SK-N-SH (cell line): ENCODE data around the gene CPNE1. TPM values are rescaled to one million over a fixed set of nuclear protein-coding genes. Genes with fewer than 3 reads are reported as not detected.

Experiments used
- CTCF ChIA-PET: fragments of 300-600, 350-600 bp; formaldehyde crosslinking; extraction: SDS; loops from one replicate; lab custom pipeline; 2021; lab: Yijun Ruan, JAX
- POLR2A ChIA-PET: fragments of 350-600 bp; sonication (Branson Sonifier 250); formaldehyde crosslinking; extraction: SDS; loops from one replicate; lab custom pipeline; 2020; ENCODE audit warnings: antibody characterized with exemption, inconsistent platforms; lab: Yijun Ruan, JAX
- DNase-seq: peaks from one replicate; pipeline ENCODE4 v3.0.0; 2012
- H2AFZ ChIP-seq: fragments of 200-600 bp; sonication (generic); 2 replicates; pipeline ENCODE4 v1.8.1; 2016; ENCODE audit warnings: antibody characterized with exemption, mild to moderate bottlenecking, low read depth
- H3F3A ChIP-seq: fragments of 200-600 bp; sonication (generic); replicated peaks from 2 replicates; pipeline ENCODE3; 2016; ENCODE audit warnings: antibody characterized with exemption, mild to moderate bottlenecking; ENCODE audit not compliant: insufficient read depth
- H3K27ac ChIP-seq, 2 experiments: fragments of 200-500 bp in 1 of 2; fragments of 200-600 bp in 1 of 2; sonication (Bioruptor generic) in 1 of 2; sonication (generic), shearing (Covaris generic) in 1 of 2; 2 replicates each; pipeline versions ENCODE4 v1.5.1 to v1.6.1; 2014 to 2016; ENCODE audit warnings: low read depth in 2 of 2, inconsistent platforms in 1 of 2, low read length in 1 of 2, mild to moderate bottlenecking in 1 of 2, mixed read lengths in 1 of 2
- H3K27me3 ChIP-seq: fragments of 200-600 bp; sonication (generic), shearing (Covaris generic); 2 replicates; pipeline ENCODE4 v1.6.1; 2016; ENCODE audit warnings: mixed run types; ENCODE audit not compliant: insufficient read depth
- H3K36me3 ChIP-seq, 2 experiments: fragments of 200-500 bp in 1 of 2; fragments of 200-600 bp in 1 of 2; sonication (Bioruptor generic) in 1 of 2; sonication (generic) in 1 of 2; replicated peaks in 1 of 2; 2 replicates each; pipeline versions ENCODE3 to v1.5.1; 2014 to 2016; ENCODE audit warnings: low read length in 1 of 2, mild to moderate bottlenecking in 1 of 2; ENCODE audit not compliant: insufficient read depth in 2 of 2, control insufficient read depth in 1 of 2
- H3K4me1 ChIP-seq, 2 experiments: fragments of 200-500 bp in 1 of 2; fragments of 200-600 bp in 1 of 2; sonication (Bioruptor generic) in 1 of 2; sonication (generic), shearing (Covaris generic) in 1 of 2; 2 replicates each; pipeline versions ENCODE4 v1.5.1 to v1.6.1; 2014 to 2016; ENCODE audit warnings: low read depth in 1 of 2, low read length in 1 of 2, mixed run types in 1 of 2; ENCODE audit not compliant: insufficient read depth in 2 of 2, control insufficient read depth in 1 of 2
- H3K4me2 ChIP-seq: fragments of 200-600 bp; sonication (generic), shearing (Covaris generic); 2 replicates; pipeline ENCODE4 v1.6.1; 2017; ENCODE audit warnings: mixed run types
- H3K4me3 ChIP-seq, 2 experiments: fragments of 200-500 bp in 1 of 2; fragments of 200-600 bp in 1 of 2; sonication (Bioruptor generic) in 1 of 2; sonication (generic), shearing (Covaris generic) in 1 of 2; 2 replicates each; pipeline versions ENCODE4 v1.5.1 to v1.8.1; 2014 to 2016; ENCODE audit warnings: low read depth in 2 of 2, inconsistent platforms in 1 of 2, low read length in 1 of 2, mild to moderate bottlenecking in 1 of 2, mixed read lengths in 1 of 2, moderate library complexity in 1 of 2
- H3K79me2 ChIP-seq: fragments of 200-600 bp; sonication (generic); 2 replicates; pipeline ENCODE4 v1.8.1; 2017; ENCODE audit warnings: mild to moderate bottlenecking; ENCODE audit not compliant: insufficient read depth
- H3K9ac ChIP-seq: fragments of 200-600 bp; sonication (generic); 2 replicates; pipeline ENCODE4 v1.6.1; 2017; ENCODE audit warnings: mixed run types
- H3K9me2 ChIP-seq: fragments of 200-600 bp; sonication (generic); 2 replicates; pipeline ENCODE4 v1.6.1; 2017; ENCODE audit warnings: mixed run types
- H3K9me3 ChIP-seq: fragments of 200-600 bp; sonication (generic); 2 replicates; pipeline ENCODE4 v1.6.1; 2017; ENCODE audit warnings: mixed run types, mild to moderate bottlenecking, moderate library complexity
- H4K20me1 ChIP-seq: fragments of 200-600 bp; sonication (generic); 2 replicates; pipeline ENCODE4 v1.6.1; 2017; ENCODE audit warnings: mild to moderate bottlenecking, mixed run types; ENCODE audit not compliant: insufficient read depth
- CHD2 ChIP-seq: fragments of 150-350 bp; IDR thresholded peaks from 2 replicates; pipeline ENCODE4 v1.6.1; 2018; ENCODE audit warnings: low read length; ENCODE audit not compliant: partially characterized antibody
- CTCF ChIP-seq: fragments of 200-600 bp; sonication (generic); IDR thresholded peaks from 2 replicates; pipeline ENCODE4 v1.6.1; 2017; ENCODE audit warnings: antibody characterized with exemption, mild to moderate bottlenecking, moderate library complexity
- ELF1 ChIP-seq: IDR thresholded peaks from 2 replicates; pipeline ENCODE4 v1.4.0; 2012
- FOSL2 ChIP-seq: IDR thresholded peaks from 2 replicates; pipeline ENCODE4 v1.4.0; 2012; ENCODE audit warnings: low read depth, mild to moderate bottlenecking, moderate library complexity, borderline replicate concordance
- FOXM1 ChIP-seq: IDR thresholded peaks from 2 replicates; pipeline ENCODE4 v1.4.0; 2012; ENCODE audit warnings: low read depth, mild to moderate bottlenecking
- GATA2 ChIP-seq: sonication (generic); formaldehyde crosslinking; IDR thresholded peaks from 2 replicates; pipeline ENCODE4 v1.5.0; 2020; ENCODE audit warnings: mild to moderate bottlenecking, missing genetic modification reagents
- JUND ChIP-seq: IDR thresholded peaks from 2 replicates; pipeline ENCODE4 v1.4.0; 2012
- MEF2A ChIP-seq: IDR thresholded peaks from 2 replicates; pipeline ENCODE4 v1.4.0; 2012; ENCODE audit warnings: low read depth, borderline replicate concordance
- MXI1 ChIP-seq: IDR thresholded peaks from 2 replicates; pipeline ENCODE4 v1.6.1; 2012; ENCODE audit warnings: mild to moderate bottlenecking, low read depth, low read length, improper control_type of control experiment
- NRF1 ChIP-seq: IDR thresholded peaks from 2 replicates; pipeline ENCODE4 v1.6.1; 2012; ENCODE audit warnings: low read depth, mild to moderate bottlenecking, low read length
- RAD21 ChIP-seq: IDR thresholded peaks from 2 replicates; pipeline ENCODE4 v1.6.1; 2012; ENCODE audit warnings: mild to moderate bottlenecking, low read length
- RFX5 ChIP-seq: IDR thresholded peaks from 2 replicates; pipeline ENCODE4 v1.6.1; 2012; ENCODE audit warnings: mild to moderate bottlenecking, improper control_type of control experiment, low read length
- TAF1 ChIP-seq: IDR thresholded peaks from 2 replicates; pipeline ENCODE4 v1.6.1; 2012; ENCODE audit warnings: low read depth, mild to moderate bottlenecking, low read length, moderate library complexity, borderline replicate concordance
- YY1 ChIP-seq: IDR thresholded peaks from 2 replicates; pipeline ENCODE4 v1.4.0; 2012; ENCODE audit warnings: low read depth, mild to moderate bottlenecking
- WGBS: methylation state at CpG from one replicate; pipeline ENCODE4 v1.1.6; 2017; ENCODE audit warnings: low lambda C conversion rate; 5-methylcytosine and 5-hydroxymethylcytosine counted together
- polyA plus RNA-seq, 3 experiments: library from polyadenylated mRNA; depleted of rRNA; stranded (reverse); fragments of >200 nt; gene quantifications; 2 replicates each; pipeline ENCODE4 v1.2.3, GENCODE V29; 2012
- TF ChIP-seq, protein P1 (sequence below): fragments of 150-350 bp; IDR thresholded peaks from 2 replicates; pipeline ENCODE4 v1.6.1; 2017; ENCODE audit warnings: antibody characterized with exemption, low read length, low read depth, borderline replicate concordance
- TF ChIP-seq, protein P2 (sequence below): IDR thresholded peaks from 2 replicates; pipeline ENCODE4 v1.4.0; 2012; ENCODE audit warnings: low read depth, borderline replicate concordance

The CPNE1 gene
- polyA plus RNA-seq, 1 of the 3 experiments (the other 2 are of a cell fraction) = 279 TPM

DNA sequence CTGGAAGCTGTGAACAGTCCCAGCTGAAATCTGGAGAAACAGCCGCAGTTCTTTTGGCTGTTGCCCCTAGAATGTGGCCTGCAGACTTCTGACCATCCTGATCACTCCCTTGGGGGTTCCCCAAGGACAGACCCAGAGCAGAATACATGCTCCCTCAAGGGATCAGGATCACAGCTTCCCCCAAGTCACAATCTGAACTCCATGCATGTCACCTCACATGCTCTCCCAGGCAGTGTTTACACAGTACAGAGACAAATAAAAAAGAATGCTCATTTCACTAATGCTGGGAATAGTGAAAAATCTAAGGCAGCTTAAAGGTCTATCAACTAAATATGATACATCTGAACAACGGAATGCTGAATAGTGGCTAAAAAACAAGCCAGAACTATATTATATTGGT lies 28.6 kb downstream of the CPNE1 start (continued):
- no peak for TF ChIP-seq TAF1
- TF ChIP-seq, all 33 proteins: peak for 0

DNA sequence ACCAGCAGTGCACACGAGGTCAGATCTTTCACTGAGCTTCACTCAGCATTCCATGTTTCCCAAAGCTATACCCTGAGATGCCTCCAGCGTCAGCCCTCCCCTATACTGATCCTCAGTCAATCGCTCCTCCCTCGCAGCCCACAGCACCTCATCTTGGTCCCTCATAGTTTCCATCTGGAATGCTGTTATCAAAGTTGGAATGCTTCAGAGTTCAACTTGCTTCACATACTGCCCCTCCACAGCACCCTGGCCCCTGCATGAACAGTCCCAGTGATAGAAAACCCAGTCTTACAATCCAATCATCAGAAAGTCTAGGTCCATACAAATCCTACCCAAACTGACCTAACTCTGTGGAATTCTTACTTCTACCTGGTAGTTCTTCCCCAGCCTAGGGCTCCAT lies 29.0 kb downstream of the CPNE1 start:
- peaks cover 3 to 17% of the 10 kb centered on the region in 2 experiments for H3K36me3 ChIP-seq
- DNase-seq = no peak
- H3K9ac ChIP-seq = no peak overlapping the region
- TF ChIP-seq, protein P1, sequence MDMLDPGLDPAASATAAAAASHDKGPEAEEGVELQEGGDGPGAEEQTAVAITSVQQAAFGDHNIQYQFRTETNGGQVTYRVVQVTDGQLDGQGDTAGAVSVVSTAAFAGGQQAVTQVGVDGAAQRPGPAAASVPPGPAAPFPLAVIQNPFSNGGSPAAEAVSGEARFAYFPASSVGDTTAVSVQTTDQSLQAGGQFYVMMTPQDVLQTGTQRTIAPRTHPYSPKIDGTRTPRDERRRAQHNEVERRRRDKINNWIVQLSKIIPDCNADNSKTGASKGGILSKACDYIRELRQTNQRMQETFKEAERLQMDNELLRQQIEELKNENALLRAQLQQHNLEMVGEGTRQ = no peak
- TF ChIP-seq MEF2A = no peak
- TF ChIP-seq YY1 = no peak
- no peak for TF ChIP-seq FOXM1
- no peak for TF ChIP-seq MXI1
- no peak for TF ChIP-seq NRF1
- no peak for TF ChIP-seq CTCF
- TF ChIP-seq CHD2 = no peak
- no peak for TF ChIP-seq JUND
- TF ChIP-seq, protein P2, sequence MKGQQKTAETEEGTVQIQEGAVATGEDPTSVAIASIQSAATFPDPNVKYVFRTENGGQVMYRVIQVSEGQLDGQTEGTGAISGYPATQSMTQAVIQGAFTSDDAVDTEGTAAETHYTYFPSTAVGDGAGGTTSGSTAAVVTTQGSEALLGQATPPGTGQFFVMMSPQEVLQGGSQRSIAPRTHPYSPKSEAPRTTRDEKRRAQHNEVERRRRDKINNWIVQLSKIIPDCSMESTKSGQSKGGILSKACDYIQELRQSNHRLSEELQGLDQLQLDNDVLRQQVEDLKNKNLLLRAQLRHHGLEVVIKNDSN = no peak
- peaks cover 83% of the 10 kb centered on the region for H3K79me2 ChIP-seq
- no peak overlapping the region for H2AFZ ChIP-seq
- no peak overlapping the region for H3K4me2 ChIP-seq
- ChIA-PET CTCF (interaction anchor here (0.6 to 4.6 kb wide), 2 partner anchors 8 to 16 kb away, joined by 3 to 30 read pairs; no protein-coding TSS in a partner anchor), POLR2A (no interaction called here)
- H3F3A ChIP-seq = peaks cover 3% of the 10 kb centered on the region
- no peaks in the 10 kb centered on the region for H3K9me2 ChIP-seq
- H3K4me3 ChIP-seq = no peak overlapping the region
- peaks cover 79% of the 10 kb centered on the region for H4K20me1 ChIP-seq
- no peak overlapping the region for H3K27ac ChIP-seq
- no peaks in the 10 kb centered on the region for H3K9me3 ChIP-seq
- no peaks in the 10 kb centered on the region for H3K4me1 ChIP-seq
- WGBS = 97% methylated on average over 4 of the region's 4 CpGs
- no peaks in the 10 kb centered on the region for H3K27me3 ChIP-seq

- H3K4me3 ChIP-seq = no peak overlapping the region
- DNase-seq = no peak
- peaks cover 10% of the 10 kb centered on the region for H3F3A ChIP-seq
- H3K27me3 ChIP-seq = no peaks in the 10 kb centered on the region
- no peaks in the 10 kb centered on the region for H3K9me2 ChIP-seq
- peaks cover 17 to 37% of the 10 kb centered on the region in 2 experiments for H3K36me3 ChIP-seq
- H4K20me1 ChIP-seq = peaks cover 49% of the 10 kb centered on the region
- WGBS = 93% methylated on average over 5 of the region's 13 CpGs
- POLR2A ChIA-PET = interaction anchor here (0.6 kb wide), 1 partner anchor 25 kb away, joined by 3 read pairs; no protein-coding TSS in a partner anchor
- no peaks in the 10 kb centered on the region for H3K4me1 ChIP-seq
- H2AFZ ChIP-seq = no peak overlapping the region
- CTCF ChIA-PET = interaction anchor here (5.2 kb wide), 1 partner anchor 13 kb away, joined by 42 read pairs; no protein-coding TSS in a partner anchor
- no peaks in the 10 kb centered on the region for H3K9me3 ChIP-seq
- no peak overlapping the region for H3K9ac ChIP-seq
- no peak overlapping the region for H3K4me2 ChIP-seq
- peaks cover 52% of the 10 kb centered on the region for H3K79me2 ChIP-seq
- H3K27ac ChIP-seq = no peak overlapping the region
- TF ChIP-seq FOSL2 = no peak
- TF ChIP-seq CTCF = no peak
- no peak for TF ChIP-seq RAD21
- TF ChIP-seq ELF1 = no peak
- no peak for TF ChIP-seq GATA2 (CRISPR knock-in tag)
- TF ChIP-seq MEF2A = no peak
- TF ChIP-seq, protein P2 = no peak
- TF ChIP-seq RFX5 = no peak
Observed at GRCh38 chr20:35632539-35633115, 32.1 kb downstream of the CPNE1 start.
